HG03025 (cell line): ENCODE results near the gene CDC40.
"Not testable (repeated sequence)": the region's sequence is repeated elsewhere in the genome, so short reads cannot be mapped to it uniquely, and the experiment has no call there.

Experiments used
- ATAC-seq: cut with Tn5 transposase; IDR thresholded peaks from one replicate; pipeline ENCODE4 v1.9.1; 2021; ENCODE audit warnings: mild to moderate bottlenecking, moderate library complexity; ENCODE audit not compliant: unreplicated experiment, low FRiP score

The CDC40 gene

GRCh38 chr6:110266996-110267395 lies 86.8 kb downstream of the CDC40 start:
- no peak for ATAC-seq

- no peak for ATAC-seq
Observed at GRCh38 chr6:110269623-110270022, 89.4 kb downstream of the CDC40 start.

- ATAC-seq: no peak
Observed at GRCh38 chr6:110270165-110270564, 89.9 kb downstream of the CDC40 start.

- no peak for ATAC-seq
Observed at GRCh38 chr6:110271732-110272022, 91.5 kb downstream of the CDC40 start.

- ATAC-seq: not testable (repeated sequence)
Observed at GRCh38 chr6:110272781-110273180, 92.6 kb downstream of the CDC40 start.

- ATAC-seq: no peak
Observed at GRCh38 chr6:110277100-110277665, 97.0 kb downstream of the CDC40 start.
